GM12878 (cell line): ENCODE data around the gene RNF169. TPM values are rescaled to one million over a fixed set of nuclear protein-coding genes. Genes with fewer than 3 reads are reported as not detected.

ENCODE experiments used
- ATAC-seq: fragments of 200-7000 bp; cut with Tn5 transposase; 3 replicates; pipeline ENCODE4 v1.9.1; 2020; ENCODE audit warnings: mild to moderate bottlenecking, moderate library complexity
- BruUV-seq: library from RNA; stranded (reverse); fragments of 400-500 nt; replicated peaks from 2 replicates; lab custom pipeline; 2021; lab: Mats Ljungman, UMichigan
- CTCF ChIA-PET: fragments of 300-600 bp; sonication (Branson Sonifier 250); formaldehyde crosslinking; extraction: SDS; loops from one replicate; lab custom pipeline; 2021; ENCODE audit warnings: inconsistent platforms; lab: Yijun Ruan, JAX
- POLR2A ChIA-PET: fragments of 350-600 bp; formaldehyde crosslinking; extraction: SDS; loops from one replicate; lab custom pipeline; 2021; ENCODE audit warnings: inconsistent platforms; lab: Charles Lee
- RAD21 ChIA-PET: fragments of 300-600 bp; sonication (Branson Sonifier 250); formaldehyde crosslinking; loops from one replicate; lab custom pipeline; 2023; ENCODE audit warnings: antibody characterized with exemption; ENCODE audit not compliant: unreplicated experiment; lab: Charles Lee
- SMC1A ChIA-PET: fragments of 300-600 bp; sonication (Branson Sonifier 250); formaldehyde crosslinking; loops from one replicate; lab custom pipeline; 2023; ENCODE audit not compliant: unreplicated experiment, uncharacterized antibody; lab: Charles Lee
- DNase-seq: peaks from one replicate; pipeline ENCODE4 v3.0.0-alpha.2; 2011; ENCODE audit warnings: low read depth, low spot score
- FAIRE-seq: peaks from 3 replicates; lab custom pipeline; 2011; peaks lifted over from hg19 to GRCh38; lab: Jason Lieb, UNC
- H2AFZ ChIP-seq: 2 replicates; pipeline ENCODE4 v1.6.0; 2011; ENCODE audit warnings: low read depth, low read length, control low read depth; ENCODE audit not compliant: control insufficient read depth
- H3K27ac ChIP-seq: 2 replicates; pipeline ENCODE4 v1.5.1; 2011; ENCODE audit warnings: control low read depth; ENCODE audit not compliant: control insufficient read depth, insufficient read depth
- H3K27me3 ChIP-seq, 2 experiments: replicated peaks in 1 of 2; 2 replicates each; pipeline versions ENCODE4 v1.6.0 to v1.6.1; 2011; ENCODE audit warnings: low read length in 1 of 2; ENCODE audit not compliant: control insufficient read depth in 2 of 2, insufficient read depth in 2 of 2
- H3K36me3 ChIP-seq, 2 experiments: 2 replicates each; pipeline ENCODE4 v1.5.1; 2011; ENCODE audit warnings: low read length in 1 of 2; ENCODE audit not compliant: control insufficient read depth in 2 of 2, insufficient read depth in 2 of 2
- H3K4me1 ChIP-seq: 2 replicates; pipeline ENCODE4 v1.6.1; 2011; ENCODE audit warnings: mild to moderate bottlenecking, low read length, moderate library complexity, mixed read lengths; ENCODE audit not compliant: control insufficient read depth, insufficient read depth
- H3K4me2 ChIP-seq: 2 replicates; pipeline ENCODE4 v1.6.0; 2011; ENCODE audit warnings: control low read depth; ENCODE audit not compliant: control insufficient read depth, insufficient read depth
- H3K4me3 ChIP-seq: fragments of 200-600 bp; sonication (generic); 2 replicates; pipeline ENCODE4 v1.5.1; 2016
- H3K79me2 ChIP-seq: 2 replicates; pipeline ENCODE4 v1.6.0; 2011; ENCODE audit warnings: low read length; ENCODE audit not compliant: control insufficient read depth, insufficient read depth
- H3K9ac ChIP-seq: 2 replicates; pipeline ENCODE4 v1.8.0; 2011; ENCODE audit warnings: low read length, control low read depth, mixed read lengths; ENCODE audit not compliant: control insufficient read depth, insufficient read depth
- H3K9me3 ChIP-seq: replicated peaks from 3 replicates; pipeline ENCODE4 v1.5.1; 2011; ENCODE audit warnings: mild to moderate bottlenecking, low read length; ENCODE audit not compliant: control insufficient read depth, insufficient read depth
- H4K20me1 ChIP-seq: 2 replicates; pipeline ENCODE4 v1.6.0; 2011; ENCODE audit not compliant: control insufficient read depth, insufficient read depth
- SIX5 ChIP-seq: IDR thresholded peaks from 2 replicates; pipeline ENCODE4 v1.6.1; 2011; ENCODE audit warnings: mild to moderate bottlenecking, low read depth, low read length, moderate library complexity; ENCODE audit not compliant: severe bottlenecking
- SMAD1 ChIP-seq: fragments of 450-650 bp; IDR thresholded peaks from 2 replicates; pipeline ENCODE4 v1.6.1; 2018; ENCODE audit warnings: mild to moderate bottlenecking, low read depth; ENCODE audit not compliant: partially characterized antibody
- SPI1 ChIP-seq: IDR thresholded peaks from 2 replicates; pipeline ENCODE4 v1.6.1; 2011; ENCODE audit warnings: low read depth, mild to moderate bottlenecking, low read length, moderate library complexity, borderline replicate concordance; ENCODE audit not compliant: insufficient read depth
- in situ Hi-C: fragments of 300-500 bp; cut with MboI; formaldehyde crosslinking; loops from 9 replicates; pipeline ENCODE4 v1.14.3; 2018; ENCODE audit warnings: mixed read lengths
- intact Hi-C: fragments of 100-400 bp; cut with micrococcal nuclease; formaldehyde crosslinking; loops from one replicate; pipeline ENCODE4 v1.14.2; 2022; ENCODE audit not compliant: unreplicated experiment
- polyA plus RNA-seq, 11 experiments: library from polyadenylated mRNA; depleted of rRNA in 4 of 11; unstranded in 6 of 11; stranded (reverse) in 5 of 11; fragments of >200 nt; fragmentation: Nextera tagmentation in 4 of 11; fragmentation: Illumina TruSeq in 1 of 11; extraction: Ambion mirVana in 4 of 11; extraction: Trizol in 1 of 11; gene quantifications; 1 replicate in 1 of 11; 2 replicates in 10 of 11; pipeline versions ENCODE4 v1.2.1 to v1.2.3, GENCODE V29; 2011 to 2016; ENCODE audit warnings: inconsistent platforms in 2 of 11, missing spikeins in 2 of 11, low read depth in 1 of 11
- total RNA-seq, 4 experiments: library from RNA; depleted of rRNA in 3 of 4; stranded (reverse); fragments of >200 nt in 3 of 4; fragmentation: Illumina TruSeq in 1 of 4; extraction: Trizol in 1 of 4; gene quantifications; 2 replicates each; pipeline versions ENCODE4 v1.2.1 to v1.2.3, GENCODE V29; 2013 to 2021
- TF ChIP-seq, protein P1 (sequence below): IDR thresholded peaks from 2 replicates; pipeline ENCODE4 v1.6.1; 2011; ENCODE audit warnings: borderline replicate concordance, low read depth, mild to moderate bottlenecking, moderate library complexity, low read length; ENCODE audit not compliant: insufficient read depth, poor library complexity, severe bottlenecking

RNF169 gene
- total and polyA plus RNA-seq, 10 of the 15 experiments (the other 5 are each of a cell fraction or from before 2014, with no cell fraction given): 0.32 to 13.2 (median 6.4) TPM

DNA sequence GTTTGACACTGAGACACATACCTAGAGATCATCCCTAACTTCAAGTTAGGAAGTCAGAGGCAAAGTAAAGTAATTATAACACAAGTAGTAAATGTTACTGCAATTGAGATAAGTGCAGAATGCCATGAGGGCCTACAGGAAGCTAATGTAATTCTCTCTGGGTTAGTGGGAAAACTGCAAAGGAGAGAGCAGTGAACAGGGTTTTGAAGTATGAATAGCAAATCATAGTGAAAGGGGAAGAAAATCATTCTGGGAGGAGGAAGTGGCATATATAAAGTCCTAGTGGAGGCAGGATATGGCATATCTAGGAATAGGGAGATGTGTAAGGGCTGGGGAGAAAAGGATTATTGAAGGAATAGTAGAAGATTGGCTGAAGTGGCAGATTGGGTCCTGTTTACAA, 27.9 kb downstream of the RNF169 start (continued):
- TF ChIP-seq, protein P1, sequence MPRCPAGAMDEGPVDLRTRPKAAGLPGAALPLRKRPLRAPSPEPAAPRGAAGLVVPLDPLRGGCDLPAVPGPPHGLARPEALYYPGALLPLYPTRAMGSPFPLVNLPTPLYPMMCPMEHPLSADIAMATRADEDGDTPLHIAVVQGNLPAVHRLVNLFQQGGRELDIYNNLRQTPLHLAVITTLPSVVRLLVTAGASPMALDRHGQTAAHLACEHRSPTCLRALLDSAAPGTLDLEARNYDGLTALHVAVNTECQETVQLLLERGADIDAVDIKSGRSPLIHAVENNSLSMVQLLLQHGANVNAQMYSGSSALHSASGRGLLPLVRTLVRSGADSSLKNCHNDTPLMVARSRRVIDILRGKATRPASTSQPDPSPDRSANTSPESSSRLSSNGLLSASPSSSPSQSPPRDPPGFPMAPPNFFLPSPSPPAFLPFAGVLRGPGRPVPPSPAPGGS: no peak
- TF ChIP-seq SIX5: no peak

DNA sequence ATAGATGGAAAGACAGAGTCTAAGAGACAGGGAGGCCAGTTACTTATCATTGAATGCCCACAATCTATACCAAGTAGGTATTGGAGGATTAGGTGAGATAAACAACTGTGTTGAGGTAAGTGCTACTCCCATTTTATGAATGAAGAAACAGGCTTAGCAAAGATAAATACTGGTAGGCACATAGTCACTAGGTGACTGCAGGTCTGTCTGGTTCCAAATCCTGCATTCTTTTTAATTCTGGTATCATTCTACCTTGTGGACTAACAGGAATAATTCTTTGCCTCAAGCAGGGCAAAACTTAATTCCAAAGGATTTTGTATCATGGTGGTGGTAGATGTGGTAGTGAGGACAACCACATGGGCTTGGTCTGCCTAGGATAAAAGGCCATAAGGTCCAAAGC, 28.4 kb downstream of the RNF169 start:
- ChIA-PET CTCF (interaction anchor here (0.7 kb wide), 1 partner anchor 52 kb away, joined by 3 read pairs; no protein-coding TSS in a partner anchor), SMC1A (no interaction called here), POLR2A (no interaction called here), RAD21 (no interaction called here)
- no peak overlapping the region for H3K9ac ChIP-seq
- H3K9me3 ChIP-seq: no peaks in the 10 kb centered on the region; the same call in 2 of the 3 replicates
- TF ChIP-seq SPI1 (no peak), SMAD1 (no peak)
- H3K79me2 ChIP-seq: peaks cover 15% of the 10 kb centered on the region
- no TSS peak for BruUV-seq
- ATAC-seq (no peak), DNase-seq (no peak), FAIRE-seq (no peak)
- no peak overlapping the region for H3K4me2 ChIP-seq
- H3K27me3 ChIP-seq: no peaks in the 10 kb centered on the region
- H3K4me1 ChIP-seq: peaks cover 2% of the 10 kb centered on the region
- H3K36me3 ChIP-seq: no peaks in the 10 kb centered on the region
- no peaks in the 10 kb centered on the region for H4K20me1 ChIP-seq
- H3K27ac ChIP-seq: no peak overlapping the region
- intact Hi-C loops (no loop called here), in situ Hi-C loops (no loop called here)
- H2AFZ ChIP-seq: no peak overlapping the region
- no peak overlapping the region for H3K4me3 ChIP-seq
